ENCODE measurements around the gene DTX4.
A peak's percentile ranks its signal among the peaks of the same experiment; 100 is the strongest.

Gene DTX4

GRCh38 chr11:59173080-59173963 is 1.4 kb downstream of the DTX4 start:
- peak; percentile 49 for DNase-seq

- DNase-seq = no peak
Measured at GRCh38 chr11:59173964-59174663, 2.2 kb downstream of the DTX4 start.

GRCh38 chr11:59174664-59175033 is 2.7 kb downstream of the DTX4 start:
- no peak for DNase-seq

- no peak for DNase-seq
Measured at GRCh38 chr11:59175091-59175501, 3.2 kb downstream of the DTX4 start.

- DNase-seq = peak; percentile 11
Measured at GRCh38 chr11:59176330-59176729, 4.4 kb downstream of the DTX4 start.

GRCh38 chr11:59178402-59178801 is 6.5 kb downstream of the DTX4 start:
- no peak for DNase-seq

GRCh38 chr11:59179121-59179520 is 7.2 kb downstream of the DTX4 start:
- DNase-seq = no peak

GRCh38 chr11:59180168-59180776 is 8.3 kb downstream of the DTX4 start:
- no peak for DNase-seq

GRCh38 chr11:59180907-59181306 is 9.0 kb downstream of the DTX4 start:
- DNase-seq = no peak

GRCh38 chr11:59181746-59182456 is 10.0 kb downstream of the DTX4 start:
- DNase-seq = no peak

- DNase-seq = no peak
Measured at GRCh38 chr11:59182457-59183151, 10.7 kb downstream of the DTX4 start.

- no peak for DNase-seq
Measured at GRCh38 chr11:59183771-59184170, 11.8 kb downstream of the DTX4 start.

- DNase-seq = no peak
Measured at GRCh38 chr11:59184691-59185339, 12.9 kb downstream of the DTX4 start.

- DNase-seq = no peak
Measured at GRCh38 chr11:59185386-59185945, 13.5 kb downstream of the DTX4 start.

GRCh38 chr11:59186130-59186594 is 14.2 kb downstream of the DTX4 start:
- DNase-seq = no peak

GRCh38 chr11:59187035-59187434 is 15.1 kb downstream of the DTX4 start:
- DNase-seq = no peak

GRCh38 chr11:59187587-59187986 is 15.7 kb downstream of the DTX4 start:
- no peak for DNase-seq

- no peak for DNase-seq
Measured at GRCh38 chr11:59188954-59189353, 17.0 kb downstream of the DTX4 start.

- no peak for DNase-seq
Measured at GRCh38 chr11:59189986-59190385, 18.1 kb downstream of the DTX4 start.

- no peak for DNase-seq
Measured at GRCh38 chr11:59191095-59191494, 19.2 kb downstream of the DTX4 start.

GRCh38 chr11:59191890-59192289 is 20.0 kb downstream of the DTX4 start:
- DNase-seq = no peak

Measured in NCI-H2227 treated with DMSO at 0.1 percent for 48 hours (cell line).